Activated CD4-positive, alpha-beta T cell treated with anti-CD3 and anti-CD28 coated beads for 36 hours (primary cell): ENCODE measurements around the gene BMP7. TPM values are rescaled to one million over a fixed set of nuclear protein-coding genes. Genes with fewer than 3 reads are reported as not detected.

Experiments used
- ATAC-seq: fragments of 200-7000 bp; cut with Tn5 transposase; one replicate; pipeline ENCODE4 v1.10.0; 2021; ENCODE audit warnings: mild to moderate bottlenecking, moderate library complexity
- CTCF ChIA-PET: fragments of 350-600 bp; sonication (Branson Sonifier 250); formaldehyde crosslinking; loops from one replicate; lab custom pipeline; 2021; ENCODE audit warnings: antibody characterized with exemption; lab: Charles Lee
- POLR2A ChIA-PET: fragments of 350-600 bp; sonication (Branson Sonifier 250); formaldehyde crosslinking; loops from one replicate; lab custom pipeline; 2021; ENCODE audit warnings: antibody characterized with exemption, inconsistent platforms; lab: Charles Lee
- DNase-seq: peaks from one replicate; pipeline ENCODE4 v3.0.0-alpha.2; 2020
- H3K27ac Mint-ChIP-seq: one replicate; pipeline ENCODE4 v1.8.0; 2021; ENCODE audit warnings: mixed read lengths
- H3K27me3 Mint-ChIP-seq: one replicate; pipeline ENCODE4 v1.8.0; 2021; ENCODE audit warnings: mixed read lengths
- H3K36me3 Mint-ChIP-seq: one replicate; pipeline ENCODE4 v1.8.0; 2021; ENCODE audit warnings: low read depth, mixed read lengths
- H3K4me1 Mint-ChIP-seq: one replicate; pipeline ENCODE4 v1.8.0; 2021; ENCODE audit warnings: mixed read lengths
- H3K4me3 Mint-ChIP-seq: one replicate; pipeline ENCODE4 v1.8.0; 2021; ENCODE audit warnings: mild to moderate bottlenecking, moderate library complexity, mixed read lengths
- H3K9me3 Mint-ChIP-seq: one replicate; pipeline ENCODE4 v1.8.0; 2021; ENCODE audit warnings: low read depth, mixed read lengths
- intact Hi-C, 2 experiments: fragments of 100-400 bp; cut with DNase I in 1 of 2; cut with micrococcal nuclease in 1 of 2; formaldehyde crosslinking; loops; one replicate each; pipeline versions ENCODE4 v1.14.2 to v1.15.1; 2022 to 2024; cut with DNase I, micrococcal nuclease
- total RNA-seq, 2 experiments: library from RNA; stranded (reverse); gene quantifications; one replicate each; pipeline ENCODE4 v1.2.3, GENCODE V29; 2021

BMP7 gene
- total RNA-seq, 2 experiments from 2014 or later: 0.41 TPM; not detected in 1

GRCh38 chr20:57122536-57123489, 143.6 kb downstream of the BMP7 start:
- Mint-ChIP-seq H3K9me3 (no peaks in the 10 kb centered on the region), H3K27me3 (peaks cover 4% of the 10 kb centered on the region), H3K4me3 (no peak overlapping the region), H3K36me3 (no peaks in the 10 kb centered on the region), H3K4me1 (no peaks in the 10 kb centered on the region), H3K27ac (no peak overlapping the region)
- POLR2A ChIA-PET: no interaction called here
- CTCF ChIA-PET: no interaction called here
- intact Hi-C loops: no loop called here
- ATAC-seq (no peak), DNase-seq (no peak)

GRCh38 chr20:57118964-57119363, 147.5 kb downstream of the BMP7 start:
- no peak for ATAC-seq
- Mint-ChIP-seq H3K9me3 (no peaks in the 10 kb centered on the region), H3K27ac (no peak overlapping the region), H3K4me3 (no peak overlapping the region), H3K36me3 (no peaks in the 10 kb centered on the region), H3K4me1 (no peaks in the 10 kb centered on the region), H3K27me3 (peaks cover under 1% of the 10 kb centered on the region)
- no peak for DNase-seq
- intact Hi-C loops: no loop called here
- ChIA-PET POLR2A (no interaction called here), CTCF (no interaction called here)

Other genes with a start within 250 kb of the BMP7 start
- not detected for gene SPO11, start 63.2 kb upstream of the BMP7 start, total RNA-seq
- gene RAE1, start 84.6 kb upstream of the BMP7 start, total RNA-seq: 10 to 100 TPM; 42.7 to 48.9 TPM
- 100 to 1,000 TPM in 1 of 2 experiments, 10 to 100 TPM in 1; 96.5 to 101 TPM for gene RBM38, start 124.8 kb upstream of the BMP7 start, total RNA-seq